CD14-positive monocyte (primary cell): ENCODE results near the gene CEP131. TPM values are rescaled to one million over a fixed set of nuclear protein-coding genes. Genes with fewer than 3 reads are reported as not detected.

Source experiments
- DNase-seq, 3 donors: peaks; one replicate each; pipeline ENCODE4 v3.0.0-alpha.2; 2011 to 2022
- H2AFZ ChIP-seq: 2 replicates; pipeline ENCODE4 v1.6.0; 2012; ENCODE audit warnings: mild to moderate bottlenecking, low read depth, low read length, inconsistent platforms; ENCODE audit not compliant: insufficient read depth, poor library complexity, severe bottlenecking
- H3K27ac ChIP-seq, 2 donors: 1 replicate in 1 of 2; 2 replicates in 1 of 2; pipeline ENCODE4 v1.5.1; 2012 to 2013; ENCODE audit warnings: low read length in 2 of 2, control low read depth in 1 of 2, inconsistent platforms in 1 of 2, low read depth in 1 of 2, mild to moderate bottlenecking in 1 of 2
- H3K27me3 ChIP-seq, 2 donors: one replicate each; pipeline versions ENCODE4 v1.6.0 to v1.6.1; 2011 to 2013; ENCODE audit warnings: low read length in 2 of 2; ENCODE audit not compliant: control insufficient read depth in 2 of 2, insufficient read depth in 2 of 2
- H3K36me3 ChIP-seq, 2 donors: replicated peaks in 1 of 2; 1 replicate in 1 of 2; 2 replicates in 1 of 2; pipeline versions ENCODE4 v1.5.1 to v1.6.1; 2012 to 2013; ENCODE audit warnings: low read length in 2 of 2, control low read depth in 1 of 2, inconsistent platforms in 1 of 2, mild to moderate bottlenecking in 1 of 2; ENCODE audit not compliant: insufficient read depth in 2 of 2, control insufficient read depth in 1 of 2
- H3K4me1 ChIP-seq, 2 donors: 1 replicate in 1 of 2; 2 replicates in 1 of 2; pipeline versions ENCODE4 v1.5.1 to v1.6.1; 2012 to 2013; ENCODE audit warnings: low read length in 2 of 2, control low read depth in 1 of 2, inconsistent platforms in 1 of 2, mild to moderate bottlenecking in 1 of 2, moderate library complexity in 1 of 2; ENCODE audit not compliant: insufficient read depth in 2 of 2, control insufficient read depth in 1 of 2
- H3K4me2 ChIP-seq: replicated peaks from 2 replicates; pipeline ENCODE3; 2012; ENCODE audit warnings: low read length, moderate library complexity, mild to moderate bottlenecking; ENCODE audit not compliant: poor library complexity, severe bottlenecking; ENCODE audit errors: extremely low read depth
- H3K4me3 ChIP-seq, 3 experiments: fragments of 200-600 bp in 1 of 3; sonication (generic) in 1 of 3; replicated peaks in 1 of 3; 1 replicate in 2 of 3; 2 replicates in 1 of 3; pipeline ENCODE4 v1.5.1; 2011 to 2013; ENCODE audit warnings: low read length in 3 of 3, mild to moderate bottlenecking in 3 of 3, control low read depth in 2 of 3, low read depth in 2 of 3, inconsistent platforms in 1 of 3, moderate library complexity in 1 of 3
- H3K79me2 ChIP-seq: 2 replicates; pipeline ENCODE4 v1.6.0; 2012; ENCODE audit warnings: mild to moderate bottlenecking, control low read depth, inconsistent platforms, low read length, moderate library complexity; ENCODE audit not compliant: insufficient read depth
- H3K9ac ChIP-seq: 2 replicates; pipeline ENCODE4 v1.6.0; 2017; ENCODE audit warnings: low read length, mild to moderate bottlenecking; ENCODE audit not compliant: insufficient read depth, poor library complexity, severe bottlenecking
- H3K9me3 ChIP-seq, 2 donors: replicated peaks in 1 of 2; 1 replicate in 1 of 2; 2 replicates in 1 of 2; pipeline versions ENCODE4 v1.5.1 to v1.6.1; 2012 to 2013; ENCODE audit warnings: low read length in 2 of 2, control low read depth in 1 of 2; ENCODE audit not compliant: control insufficient read depth in 1 of 2, insufficient read depth in 1 of 2
- H4K20me1 ChIP-seq: 2 replicates; pipeline ENCODE4 v1.6.0; 2012; ENCODE audit warnings: mild to moderate bottlenecking, low read length, control low read depth, moderate library complexity; ENCODE audit not compliant: insufficient read depth
- H3K27ac Mint-ChIP-seq, 7 donors: one replicate each; pipeline ENCODE4 v1.8.0; 2020; ENCODE audit warnings: mild to moderate bottlenecking in 7 of 7, mixed read lengths in 7 of 7, moderate library complexity in 6 of 7, inconsistent platforms in 2 of 7
- H3K27me3 Mint-ChIP-seq, 3 donors: one replicate each; pipeline ENCODE4 v1.8.0; 2021 to 2022; ENCODE audit warnings: low read depth in 3 of 3, mild to moderate bottlenecking in 3 of 3, mixed read lengths in 3 of 3, moderate library complexity in 3 of 3, inconsistent platforms in 1 of 3
- H3K36me3 Mint-ChIP-seq, 2 donors: one replicate each; pipeline ENCODE4 v1.8.0; 2020; ENCODE audit warnings: mixed read lengths in 2 of 2, inconsistent platforms in 1 of 2, mild to moderate bottlenecking in 1 of 2
- H3K4me1 Mint-ChIP-seq: one replicate; pipeline ENCODE4 v1.8.0; 2020; ENCODE audit warnings: mild to moderate bottlenecking, mixed read lengths
- H3K4me3 Mint-ChIP-seq, 2 donors: one replicate each; pipeline ENCODE4 v1.8.0; 2020; ENCODE audit warnings: mild to moderate bottlenecking in 2 of 2, mixed read lengths in 2 of 2, moderate library complexity in 1 of 2
- H3K9me3 Mint-ChIP-seq, 7 donors: one replicate each; pipeline ENCODE4 v1.8.0; 2020 to 2022; ENCODE audit warnings: mixed read lengths in 7 of 7, mild to moderate bottlenecking in 6 of 7, moderate library complexity in 6 of 7, inconsistent platforms in 2 of 7
- WGBS: methylation state at CpG from one replicate; pipeline ENCODE4 v1.1.5; 2013; ENCODE audit warnings: missing lambda C conversion rate; ENCODE audit not compliant: insufficient coverage; 5-methylcytosine and 5-hydroxymethylcytosine counted together
- intact Hi-C, 2 donors: fragments of 100-400 bp; cut with micrococcal nuclease; formaldehyde crosslinking; loops; one replicate each; pipeline versions ENCODE4 v1.15.0 to v1.15.1; 2023
- polyA plus RNA-seq, 3 donors: library from polyadenylated mRNA; depleted of rRNA in 1 of 3; unstranded in 2 of 3; stranded (reverse) in 1 of 3; fragments of 300-500 nt in 2 of 3; fragments of >200 nt in 1 of 3; fragmentation: Illumina TruSeq in 2 of 3; gene quantifications; 1 replicate in 2 of 3; 2 replicates in 1 of 3; pipeline ENCODE4 v1.2.3, GENCODE V29; 2012 to 2021
- TF ChIP-seq, protein P1 (sequence below): fragments of 200-600 bp; IDR thresholded peaks from one replicate; pipeline ENCODE4 v1.8.0; 2022; ENCODE audit warnings: antibody characterized with exemption, mild to moderate bottlenecking

The CEP131 gene
- polyA plus RNA-seq, 3 donors = 0.69 to 9.7 (median 1.0) TPM

DNA sequence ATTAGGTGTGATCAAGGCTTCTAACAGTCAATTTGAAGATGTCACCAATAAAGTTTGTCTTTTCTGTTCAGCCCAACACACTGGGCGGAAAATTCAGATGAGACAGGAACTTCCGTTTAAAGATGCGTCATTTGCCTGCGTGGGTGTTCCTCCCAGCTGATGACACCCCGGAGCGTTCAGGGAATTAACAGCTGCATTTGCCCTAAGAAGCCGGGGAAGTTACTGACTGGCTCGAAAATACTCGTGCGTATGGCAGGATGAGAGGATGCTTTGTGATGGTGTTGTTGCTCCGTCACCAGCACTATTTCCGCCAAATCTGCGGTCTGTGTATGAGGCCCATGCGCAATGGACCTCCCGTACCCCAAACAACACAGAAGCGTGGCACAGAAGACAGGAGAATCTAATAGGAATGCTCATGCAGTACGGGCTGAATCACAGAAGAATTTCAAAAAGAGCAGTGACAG is 69.4 kb downstream of the CEP131 start:
- Histone ChIP-seq H3K4me1 (peaks cover 53 to 64% of the 10 kb centered on the region in 2 donors), H3K4me3 (no peak overlapping the region), H4K20me1 (no peaks in the 10 kb centered on the region), H3K79me2 (peaks cover 50% of the 10 kb centered on the region), H3K9ac (peak overlapping the region; percentile 44), H3K9me3 (peaks cover 0 to 8% of the 10 kb centered on the region in 2 donors), H2AFZ (no peak overlapping the region), H3K27me3 (no peaks in the 10 kb centered on the region), H3K4me2 (no peak overlapping the region), H3K27ac (peak overlapping the region; percentile 97 to 100), H3K36me3 (no peaks in the 10 kb centered on the region)
- intact Hi-C loops = no loop called here
- Mint-ChIP-seq H3K4me3 (peak overlapping the region in 1 of 2 donors; percentile 69), H3K4me1 (peaks cover 55% of the 10 kb centered on the region), H3K27ac (peak overlapping the region; percentile 93 to 100 (median 98)), H3K36me3 (peaks cover 15 to 28% of the 10 kb centered on the region in 2 donors), H3K9me3 (peaks cover 3 to 13% (median 10%) of the 10 kb centered on the region in 7 donors), H3K27me3 (peaks cover 0 to 1% (median 1%) of the 10 kb centered on the region in 3 donors)
- TF ChIP-seq, protein P1, sequence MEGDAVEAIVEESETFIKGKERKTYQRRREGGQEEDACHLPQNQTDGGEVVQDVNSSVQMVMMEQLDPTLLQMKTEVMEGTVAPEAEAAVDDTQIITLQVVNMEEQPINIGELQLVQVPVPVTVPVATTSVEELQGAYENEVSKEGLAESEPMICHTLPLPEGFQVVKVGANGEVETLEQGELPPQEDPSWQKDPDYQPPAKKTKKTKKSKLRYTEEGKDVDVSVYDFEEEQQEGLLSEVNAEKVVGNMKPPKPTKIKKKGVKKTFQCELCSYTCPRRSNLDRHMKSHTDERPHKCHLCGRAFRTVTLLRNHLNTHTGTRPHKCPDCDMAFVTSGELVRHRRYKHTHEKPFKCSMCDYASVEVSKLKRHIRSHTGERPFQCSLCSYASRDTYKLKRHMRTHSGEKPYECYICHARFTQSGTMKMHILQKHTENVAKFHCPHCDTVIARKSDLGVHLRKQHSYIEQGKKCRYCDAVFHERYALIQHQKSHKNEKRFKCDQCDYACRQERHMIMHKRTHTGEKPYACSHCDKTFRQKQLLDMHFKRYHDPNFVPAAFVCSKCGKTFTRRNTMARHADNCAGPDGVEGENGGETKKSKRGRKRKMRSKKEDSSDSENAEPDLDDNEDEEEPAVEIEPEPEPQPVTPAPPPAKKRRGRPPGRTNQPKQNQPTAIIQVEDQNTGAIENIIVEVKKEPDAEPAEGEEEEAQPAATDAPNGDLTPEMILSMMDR = no peak
- WGBS = 75% methylated on average over 13 of the region's 17 CpGs
- peak; percentile 60 to 82 (median 61) for DNase-seq

DNA sequence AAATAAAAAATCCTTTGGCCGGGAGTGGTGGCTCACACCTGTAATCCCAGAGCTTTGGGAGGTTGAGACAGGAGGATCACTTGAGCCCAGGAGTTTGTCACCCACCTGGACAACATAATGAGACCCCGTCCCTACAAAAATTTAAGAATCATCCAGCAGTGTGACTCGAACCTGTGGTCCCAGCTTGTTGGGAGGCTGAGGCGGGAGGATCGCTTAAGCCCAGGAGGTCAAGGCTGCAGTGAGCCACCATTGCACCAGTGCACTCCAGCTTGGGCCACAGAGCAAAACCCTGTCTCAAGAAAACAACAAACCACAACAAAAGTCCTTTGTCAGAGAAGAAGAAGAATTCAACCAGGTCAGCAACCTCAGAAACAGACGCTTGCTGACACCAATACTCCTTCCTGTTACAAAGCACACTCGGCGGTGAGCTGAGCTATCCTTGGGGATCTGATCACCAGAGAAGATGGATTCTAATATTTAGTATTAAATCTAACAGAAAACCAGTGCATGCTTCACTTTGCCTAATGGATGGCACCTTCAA is 70.4 kb downstream of the CEP131 start:
- H3K27me3 Mint-ChIP-seq = peaks cover 0 to 1% (median 0%) of the 10 kb centered on the region in 3 donors
- Histone ChIP-seq H3K36me3 (no peaks in the 10 kb centered on the region), H3K9me3 (peaks cover 0 to 8% of the 10 kb centered on the region in 2 donors), H4K20me1 (no peaks in the 10 kb centered on the region), H3K4me2 (no peak overlapping the region), H2AFZ (no peak overlapping the region), H3K4me3 (no peak overlapping the region), H3K79me2 (peaks cover 45% of the 10 kb centered on the region), H3K4me1 (peaks cover 54 to 60% of the 10 kb centered on the region in 2 donors), H3K9ac (peak overlapping the region; percentile 44), H3K27ac (peak overlapping the region; percentile 97 to 100), H3K27me3 (no peaks in the 10 kb centered on the region)
- peaks cover 15 to 27% of the 10 kb centered on the region in 2 donors for H3K36me3 Mint-ChIP-seq
- intact Hi-C loops = no loop called here
- DNase-seq = peak; percentile 34 to 65 (median 47)
- 100% methylated on average over 1 of the region's 8 CpGs for WGBS
- H3K27ac Mint-ChIP-seq = peak overlapping the region; percentile 93 to 100 (median 98)
- H3K9me3 Mint-ChIP-seq = peaks cover 3 to 13% (median 10%) of the 10 kb centered on the region in 7 donors
- peaks cover 59% of the 10 kb centered on the region for H3K4me1 Mint-ChIP-seq
- TF ChIP-seq, protein P1 = no peak
- H3K4me3 Mint-ChIP-seq = no peak overlapping the region
